ENCODE data around the gene ADGRA3. TPM values are rescaled to one million over a fixed set of nuclear protein-coding genes. Genes with fewer than 3 reads are reported as not detected.

Gene ADGRA3
- polyA plus RNA-seq, 1 experiment, result 10.6 TPM

DNA sequence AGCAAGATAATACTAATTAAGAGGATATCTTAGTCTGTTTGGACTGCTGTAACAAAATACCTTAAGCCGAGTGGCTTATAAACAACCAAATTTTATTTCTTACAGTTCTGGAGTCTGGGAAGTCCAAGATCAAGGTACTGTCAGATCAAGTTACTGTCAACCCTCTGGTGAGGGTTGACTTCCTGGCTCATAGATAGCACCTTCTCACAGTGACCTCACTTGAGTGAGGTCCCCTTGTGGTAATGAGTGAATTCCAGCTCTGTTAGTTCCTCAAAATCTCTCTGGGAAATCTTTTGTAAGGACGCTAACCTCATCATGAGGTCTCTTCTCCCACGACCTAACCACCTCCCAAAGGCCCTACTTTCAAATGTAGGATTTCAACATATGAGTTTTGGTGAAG, 36.9 kb upstream of the ADGRA3 start:
- Histone ChIP-seq H3K27me3 (ENCODE audit: control insufficient read depth, insufficient read depth, low read length) (no peaks in the 10 kb centered on the region), H3K4me3 (ENCODE audit: low read depth, low read length) (no peak overlapping the region), H3K36me3 (ENCODE audit: control insufficient read depth, insufficient read depth, low read length) (no peaks in the 10 kb centered on the region)
- no peak for DNase-seq (ENCODE audit: low read depth)
- TF ChIP-seq, protein P1, sequence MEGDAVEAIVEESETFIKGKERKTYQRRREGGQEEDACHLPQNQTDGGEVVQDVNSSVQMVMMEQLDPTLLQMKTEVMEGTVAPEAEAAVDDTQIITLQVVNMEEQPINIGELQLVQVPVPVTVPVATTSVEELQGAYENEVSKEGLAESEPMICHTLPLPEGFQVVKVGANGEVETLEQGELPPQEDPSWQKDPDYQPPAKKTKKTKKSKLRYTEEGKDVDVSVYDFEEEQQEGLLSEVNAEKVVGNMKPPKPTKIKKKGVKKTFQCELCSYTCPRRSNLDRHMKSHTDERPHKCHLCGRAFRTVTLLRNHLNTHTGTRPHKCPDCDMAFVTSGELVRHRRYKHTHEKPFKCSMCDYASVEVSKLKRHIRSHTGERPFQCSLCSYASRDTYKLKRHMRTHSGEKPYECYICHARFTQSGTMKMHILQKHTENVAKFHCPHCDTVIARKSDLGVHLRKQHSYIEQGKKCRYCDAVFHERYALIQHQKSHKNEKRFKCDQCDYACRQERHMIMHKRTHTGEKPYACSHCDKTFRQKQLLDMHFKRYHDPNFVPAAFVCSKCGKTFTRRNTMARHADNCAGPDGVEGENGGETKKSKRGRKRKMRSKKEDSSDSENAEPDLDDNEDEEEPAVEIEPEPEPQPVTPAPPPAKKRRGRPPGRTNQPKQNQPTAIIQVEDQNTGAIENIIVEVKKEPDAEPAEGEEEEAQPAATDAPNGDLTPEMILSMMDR (IDR thresholded peaks at IDR 0.05; ENCODE audit: insufficient read depth, low read depth, low read length), result no peak
- ChIA-PET POLR2A (no interaction called here), CTCF (no interaction called here)

GRCh38 chr4:22551550-22551949, 35.7 kb upstream of the ADGRA3 start:
- H3K36me3 ChIP-seq (ENCODE audit: control insufficient read depth, insufficient read depth, low read length), result no peaks in the 10 kb centered on the region
- TF ChIP-seq, protein P1 (IDR thresholded peaks at IDR 0.05; ENCODE audit: insufficient read depth, low read depth, low read length), result no peak
- H3K4me3 ChIP-seq (ENCODE audit: low read depth, low read length), result no peak overlapping the region
- DNase-seq (ENCODE audit: low read depth), result no peak
- POLR2A ChIA-PET, result no interaction called here
- CTCF ChIA-PET, result no interaction called here
- no peaks in the 10 kb centered on the region for H3K27me3 ChIP-seq (ENCODE audit: control insufficient read depth, insufficient read depth, low read length)

- DNase-seq (ENCODE audit: low read depth), result no peak
- Histone ChIP-seq H3K27me3 (ENCODE audit: control insufficient read depth, insufficient read depth, low read length) (no peaks in the 10 kb centered on the region), H3K4me3 (ENCODE audit: low read depth, low read length) (no peak overlapping the region), H3K36me3 (ENCODE audit: control insufficient read depth, insufficient read depth, low read length) (no peaks in the 10 kb centered on the region)
- ChIA-PET POLR2A (no interaction called here), CTCF (no interaction called here)
- TF ChIP-seq, protein P1 (IDR thresholded peaks at IDR 0.05; ENCODE audit: insufficient read depth, low read depth, low read length), result no peak
These were observed 30.4 kb upstream of the ADGRA3 start for GRCh38 chr4:22546299-22546698.

DNA sequence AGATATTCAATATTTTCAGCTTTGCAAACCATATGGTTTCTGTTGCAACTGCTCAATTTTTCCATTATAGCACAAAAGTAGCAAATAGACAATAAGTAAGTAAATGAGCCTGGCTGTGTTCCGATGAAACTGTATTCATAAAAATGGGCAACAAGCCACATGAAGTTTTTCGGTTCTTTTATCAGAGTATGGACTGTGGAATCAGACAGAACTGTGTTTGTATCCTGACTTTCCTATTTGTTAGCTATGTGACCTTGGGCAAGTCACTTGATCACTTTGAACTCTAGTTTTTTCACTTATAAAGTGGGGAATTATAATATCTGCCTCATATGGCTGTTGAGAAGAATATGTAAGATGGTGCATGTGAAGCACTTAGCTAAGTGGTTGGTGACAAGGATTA, 23.4 kb upstream of the ADGRA3 start:
- TF ChIP-seq, protein P1 (IDR thresholded peaks at IDR 0.05; ENCODE audit: insufficient read depth, low read depth, low read length), result no peak
- no peak overlapping the region for H3K4me3 ChIP-seq (ENCODE audit: low read depth, low read length)
- ChIA-PET POLR2A (no interaction called here), CTCF (interaction anchor here (0.7 kb wide), 1 partner anchor 148 kb away, joined by 3 read pairs; no protein-coding TSS in a partner anchor)
- DNase-seq (ENCODE audit: low read depth), result no peak
- no peaks in the 10 kb centered on the region for H3K27me3 ChIP-seq (ENCODE audit: control insufficient read depth, insufficient read depth, low read length)
- no peaks in the 10 kb centered on the region for H3K36me3 ChIP-seq (ENCODE audit: control insufficient read depth, insufficient read depth, low read length)

DNA sequence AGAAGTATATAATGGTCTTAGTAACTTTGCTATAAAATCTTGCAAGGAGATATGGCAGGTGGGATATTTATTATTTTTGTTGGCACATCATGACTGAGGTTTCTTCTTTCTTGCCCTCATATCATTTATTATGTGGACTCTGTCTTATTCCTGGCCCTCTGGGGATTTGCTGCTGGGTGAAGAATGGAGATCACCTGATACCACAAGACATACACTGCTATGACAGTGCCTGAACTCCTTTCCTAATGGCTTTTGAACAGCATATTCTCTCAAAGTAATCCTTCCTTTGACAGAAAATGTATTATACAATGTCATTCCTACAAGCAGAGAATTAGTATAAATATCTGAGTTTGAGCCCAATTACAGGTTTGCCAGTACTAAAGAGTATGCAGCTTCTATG, 22.0 kb upstream of the ADGRA3 start:
- POLR2A ChIA-PET, result no interaction called here
- TF ChIP-seq, protein P1 (IDR thresholded peaks at IDR 0.05; ENCODE audit: insufficient read depth, low read depth, low read length), result no peak
- Histone ChIP-seq H3K27me3 (ENCODE audit: control insufficient read depth, insufficient read depth, low read length) (no peaks in the 10 kb centered on the region), H3K4me3 (ENCODE audit: low read depth, low read length) (no peak overlapping the region), H3K36me3 (ENCODE audit: control insufficient read depth, insufficient read depth, low read length) (no peaks in the 10 kb centered on the region)
- CTCF ChIA-PET, result no interaction called here
- DNase-seq (ENCODE audit: low read depth), result no peak

Measured in BJ (cell line).